Esophagus squamous epithelium (tissue), 5 donors: Measurements from ENCODE around the gene SMIM14. TPM values are rescaled to one million over a fixed set of nuclear protein-coding genes. Genes with fewer than 3 reads are reported as not detected.
"Not testable (repeated sequence)": the region's sequence is repeated elsewhere in the genome, so short reads cannot be mapped to it uniquely, and the experiment has no call there.

ENCODE experiments used
- DNase-seq: peaks from one replicate; lab custom pipeline; 2025; lab: John Stamatoyannopoulos, UW
- H3K27ac ChIP-seq, 4 donors: fragments of 200-600 bp; sonication (generic); one replicate each; pipeline ENCODE4 v1.5.1; 2016 to 2019; ENCODE audit warnings: mild to moderate bottlenecking in 1 of 4
- H3K27me3 ChIP-seq, 4 donors: fragments of 200-600 bp; sonication (generic); 1 replicate in 3 of 4; 2 replicates in 1 of 4; pipeline versions ENCODE4 v1.5.1 to v1.6.0; 2017 to 2021; ENCODE audit warnings: antibody characterized with exemption in 1 of 4
- H3K36me3 ChIP-seq, 3 donors: fragments of 200-600 bp; sonication (generic); one replicate each; pipeline ENCODE4 v1.5.1; 2016 to 2019
- H3K4me1 ChIP-seq, 3 donors: fragments of 200-600 bp; sonication (generic); one replicate each; pipeline ENCODE4 v1.5.1; 2017 to 2019
- H3K4me3 ChIP-seq, 4 donors: fragments of 200-600 bp; sonication (generic); 1 replicate in 3 of 4; 2 replicates in 1 of 4; pipeline ENCODE4 v1.5.1; 2016 to 2019; ENCODE audit warnings: mild to moderate bottlenecking in 2 of 4, moderate library complexity in 1 of 4
- H3K9me3 ChIP-seq, 3 donors: fragments of 200-600 bp; sonication (generic); one replicate each; pipeline ENCODE4 v1.5.1; 2016 to 2019
- CTCF ChIP-seq, 6 experiments: fragments of 450-650 bp in 4 of 6; fragments of 200-600 bp in 2 of 6; sonication (generic) in 2 of 6; IDR thresholded peaks; one replicate each; pipeline ENCODE4 v1.5.1; 2016 to 2019; ENCODE audit warnings: antibody characterized with exemption in 6 of 6, mild to moderate bottlenecking in 4 of 6, moderate library complexity in 4 of 6
- POLR2A ChIP-seq, 4 donors: fragments of 450-650 bp; IDR thresholded peaks; one replicate each; pipeline ENCODE4 v1.6.1; 2017; ENCODE audit warnings: antibody characterized with exemption in 4 of 4, mild to moderate bottlenecking in 4 of 4, moderate library complexity in 3 of 4
- WGBS, 2 donors: methylation state at CpG; one replicate each; pipeline ENCODE4 v1.1.5; 2018; 5-methylcytosine and 5-hydroxymethylcytosine counted together
- intact Hi-C: fragments of 100-400 bp; cut with DNase I; formaldehyde crosslinking; loops from one replicate; pipeline ENCODE4 v1.15.0; 2022
- total RNA-seq, 4 donors: library from RNA; depleted of rRNA; stranded (reverse); fragments of >200 nt; gene quantifications; one replicate each; pipeline ENCODE4 v1.1.0, GENCODE V29; 2016
- donor health status: DM: yes; HTN: yes; CAD: no.

The SMIM14 gene
- total RNA-seq, 4 donors from 2014 or later, result 13.2 to 47.2 (median 25.8) TPM

GRCh38 chr4:39518484-39518883, 120.2 kb downstream of the SMIM14 start:
- Histone ChIP-seq H3K9me3 (no peaks in the 10 kb centered on the region), H3K4me1 (peaks cover 0 to 41% (median 0%) of the 10 kb centered on the region in 3 donors), H3K36me3 (peaks cover 0 to 64% (median 8%) of the 10 kb centered on the region in 3 donors), H3K27me3 (no peaks in the 10 kb centered on the region), H3K4me3 (no peak overlapping the region), H3K27ac (no peak overlapping the region)
- no peak for TF ChIP-seq POLR2A (IDR thresholded peaks at IDR 0.05)
- 91 to 97% methylated on average over 6 of the region's 6 CpGs for WGBS, 2 donors
- no peak for DNase-seq
- intact Hi-C loops, result no loop called here

GRCh38 chr4:39516407-39516966, 122.2 kb downstream of the SMIM14 start:
- H3K27me3 ChIP-seq, result no peaks in the 10 kb centered on the region
- H3K27ac ChIP-seq, result peak overlapping the region in 2 of 4 donors; percentile 69 to 72
- peaks cover 0 to 21% (median 0%) of the 10 kb centered on the region in 3 donors for H3K4me1 ChIP-seq
- no peak overlapping the region for H3K4me3 ChIP-seq
- H3K9me3 ChIP-seq, result no peaks in the 10 kb centered on the region
- DNase-seq, result no peak
- peaks cover 0 to 84% (median 23%) of the 10 kb centered on the region in 3 donors for H3K36me3 ChIP-seq
- WGBS, 2 donors, result 81 to 87% methylated on average over 2 of the region's 2 CpGs
- intact Hi-C loops, result no loop called here
- no peak for TF ChIP-seq CTCF (IDR thresholded peaks at IDR 0.05)
- TF ChIP-seq POLR2A (IDR thresholded peaks at IDR 0.05), result no peak

- peaks cover 0 to 88% (median 27%) of the 10 kb centered on the region in 3 donors for H3K36me3 ChIP-seq
- peaks cover 0 to 18% (median 0%) of the 10 kb centered on the region in 3 donors for H3K4me1 ChIP-seq
- H3K4me3 ChIP-seq, DNase-seq, H3K9me3 ChIP-seq, intact Hi-C loops, H3K27me3 ChIP-seq: not testable (repeated sequence)
- peak overlapping the region in 3 of 4 donors; percentile 65 to 72 (median 69) for H3K27ac ChIP-seq
- WGBS, 2 donors, result 96 to 98% methylated on average over 12 to 13 of the region's 14 CpGs
These were observed 122.8 kb downstream of the SMIM14 start for GRCh38 chr4:39515669-39516401.

GRCh38 chr4:39514888-39515401, 123.7 kb downstream of the SMIM14 start:
- Histone ChIP-seq H3K4me1 (peaks cover 0 to 18% (median 0%) of the 10 kb centered on the region in 3 donors), H3K4me3 (no peak overlapping the region), H3K36me3 (peaks cover 0 to 88% (median 32%) of the 10 kb centered on the region in 3 donors), H3K9me3 (no peaks in the 10 kb centered on the region), H3K27me3 (no peaks in the 10 kb centered on the region), H3K27ac (peak overlapping the region; percentile 31 to 72 (median 67))
- no peak for DNase-seq
- 60 to 62% methylated on average over 4 of the region's 4 CpGs for WGBS, 2 donors
- intact Hi-C loops, result no loop called here
- no peak for TF ChIP-seq CTCF (IDR thresholded peaks at IDR 0.05)
- TF ChIP-seq POLR2A (IDR thresholded peaks at IDR 0.05), result no peak

- peak overlapping the region in 3 of 4 donors; percentile 65 to 72 (median 69) for H3K27ac ChIP-seq
- H3K9me3 ChIP-seq, DNase-seq, H3K4me3 ChIP-seq, H3K27me3 ChIP-seq, intact Hi-C loops: not testable (repeated sequence)
- 80 to 92% methylated on average over 1 of the region's 1 CpG for WGBS, 2 donors
- peaks cover 0 to 88% (median 39%) of the 10 kb centered on the region in 3 donors for H3K36me3 ChIP-seq
- peaks cover 0 to 18% (median 0%) of the 10 kb centered on the region in 3 donors for H3K4me1 ChIP-seq
These were observed 124.4 kb downstream of the SMIM14 start for GRCh38 chr4:39514266-39514665.

- H3K27ac ChIP-seq, result no peak overlapping the region
- no peak overlapping the region for H3K4me3 ChIP-seq
- TF ChIP-seq POLR2A (IDR thresholded peaks at IDR 0.05), result no peak
- TF ChIP-seq CTCF (IDR thresholded peaks at IDR 0.05), result no peak
- no peaks in the 10 kb centered on the region for H3K27me3 ChIP-seq
- peaks cover 0 to 15% (median 0%) of the 10 kb centered on the region in 3 donors for H3K4me1 ChIP-seq
- 92 to 96% methylated on average over 5 of the region's 5 CpGs for WGBS, 2 donors
- H3K36me3 ChIP-seq, result peaks cover 0 to 92% (median 51%) of the 10 kb centered on the region in 3 donors
- no peak for DNase-seq
- no peaks in the 10 kb centered on the region for H3K9me3 ChIP-seq
- intact Hi-C loops, result no loop called here
These were observed 128.2 kb downstream of the SMIM14 start for GRCh38 chr4:39510348-39510929.
